Ovary (tissue), 9 donors: ENCODE results near the gene STAT5B. TPM values are rescaled to one million over a fixed set of nuclear protein-coding genes. Genes with fewer than 3 reads are reported as not detected.

ENCODE experiments used
- DNase-seq, 5 donors: peaks; one replicate each; pipeline ENCODE4 v3.0.0-alpha.2; 2019 to 2020
- H3K27ac ChIP-seq, 2 donors: fragments of 200-600 bp; one replicate each; pipeline versions ENCODE4 v1.5.1 to v1.8.0; 2019 to 2022
- H3K27me3 ChIP-seq: fragments of 200-600 bp; one replicate; pipeline ENCODE4 v1.8.0; 2022
- H3K36me3 ChIP-seq: fragments of 200-600 bp; sonication (generic); one replicate; pipeline ENCODE4 v1.5.1; 2019
- H3K4me1 ChIP-seq: one replicate; pipeline ENCODE4 v1.8.1; 2013; ENCODE audit warnings: mild to moderate bottlenecking, moderate library complexity; ENCODE audit not compliant: insufficient read depth
- H3K4me3 ChIP-seq: fragments of 200-600 bp; sonication (generic); one replicate; pipeline ENCODE4 v1.5.1; 2017
- H3K9me3 ChIP-seq, 2 donors: fragments of 200-600 bp in 1 of 2; sonication (generic) in 1 of 2; one replicate each; pipeline versions ENCODE4 v1.5.1 to v1.8.1; 2013 to 2019; ENCODE audit warnings: mild to moderate bottlenecking in 1 of 2, moderate library complexity in 1 of 2
- EP300 ChIP-seq: sonication (generic); formaldehyde crosslinking; IDR thresholded peaks from one replicate; pipeline ENCODE4 v1.6.1; 2017; ENCODE audit warnings: antibody characterized with exemption
- POLR2A ChIP-seq: fragments of 450-650 bp; IDR thresholded peaks from one replicate; pipeline ENCODE4 v1.6.1; 2017; ENCODE audit warnings: antibody characterized with exemption, mild to moderate bottlenecking, moderate library complexity
- WGBS, 3 donors: extraction: QIAGEN DNeasy Blood & Tissue Kit in 1 of 3; methylation state at CpG; one replicate each; pipeline versions ENCODE4 v1.1.5 to v1.1.7; 2013 to 2017; 5-methylcytosine and 5-hydroxymethylcytosine counted together
- intact Hi-C, 4 donors: fragments of 100-400 bp; cut with DNase I; formaldehyde crosslinking; loops; one replicate each; pipeline versions ENCODE4 v1.11.0 to v1.15.1; 2022 to 2023
- polyA plus RNA-seq, 2 donors: library from polyadenylated mRNA; stranded (reverse); fragments of 200-250 nt in 1 of 2; fragments of 350-450 nt in 1 of 2; fragmentation: Illumina TruSeq in 1 of 2; extraction: RNeasy Lipid Tissue Mini Kit (QIAGEN cat#74804) in 1 of 2; gene quantifications; one replicate each; pipeline ENCODE4 v1.2.3, GENCODE V29; 2013 to 2014
- total RNA-seq, 7 donors: library from RNA; depleted of rRNA in 2 of 7; stranded (reverse); fragments of >200 nt in 2 of 7; fragmentation: NEBNext Ultra II Directional in 3 of 7; extraction: Animal tissue kit (Norgen Biotek cat#: 25700) in 3 of 7; gene quantifications; one replicate each; pipeline versions ENCODE4 v1.1.0 to v1.2.4, GENCODE V29; 2016 to 2023
- TF ChIP-seq, protein P1 (sequence below), 3 donors: fragments of 450-650 bp in 2 of 3; fragments of 200-600 bp in 1 of 3; IDR thresholded peaks; one replicate each; pipeline versions ENCODE4 v1.5.1 to v1.8.0; 2016 to 2022; ENCODE audit warnings: antibody characterized with exemption in 3 of 3, mild to moderate bottlenecking in 1 of 3
- donor health status: DM: no; HTN: no; CAD: no; lungs with moderate emphysema.
- donor health status: DM: no; HTN: no; CAD: no.
- donor health status: Bipolar disorder and iron deficiency.
- donor health status: DM: yes; HTN: yes; CAD: no.
- donor health status: DM: no; HTN: no; CAD: no.
- donor health status: DM: yes; HTN: yes; CAD: no.

Gene STAT5B
- total and polyA plus RNA-seq, 9 donors, result 66.1 to 176 (median 108) TPM

DNA sequence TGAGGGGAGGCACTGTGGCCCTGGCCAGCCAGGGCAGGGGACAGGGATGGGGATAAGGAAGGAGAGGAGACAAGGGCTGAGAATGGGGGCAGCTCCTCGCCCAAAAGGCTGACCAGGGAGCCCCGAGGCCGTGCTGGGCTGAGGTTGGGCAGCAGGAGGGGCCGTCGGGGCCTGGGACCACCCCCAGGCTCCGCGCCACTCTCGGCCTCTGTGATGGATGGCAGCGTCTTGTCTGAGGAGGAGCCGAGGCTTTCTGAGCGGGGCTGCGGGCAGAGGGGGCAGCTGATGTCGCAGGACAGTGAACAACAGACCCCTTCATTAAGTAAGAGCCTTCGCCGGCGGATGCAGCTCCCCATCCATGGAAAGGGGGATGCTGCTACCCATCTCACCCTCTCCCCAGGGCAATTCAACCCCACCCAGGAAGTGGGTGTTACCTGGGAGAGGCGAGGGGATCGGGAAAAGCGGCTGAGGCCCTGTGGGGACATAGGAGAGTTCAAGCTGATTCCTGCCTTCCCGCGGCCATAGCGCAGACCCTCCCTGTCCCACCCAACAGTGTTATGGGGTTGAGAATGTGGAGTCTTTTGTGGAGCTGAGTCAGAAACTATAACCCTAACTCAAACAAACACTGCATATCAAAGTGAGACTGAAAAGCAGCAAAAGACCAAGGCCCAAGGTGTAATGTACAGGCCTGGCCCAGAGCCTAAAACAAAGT is 112.3 kb downstream of the STAT5B start:
- H3K9me3 ChIP-seq, result no peaks in the 10 kb centered on the region
- intact Hi-C loops, result no loop called here
- H3K36me3 ChIP-seq, result no peaks in the 10 kb centered on the region
- TF ChIP-seq, protein P1, sequence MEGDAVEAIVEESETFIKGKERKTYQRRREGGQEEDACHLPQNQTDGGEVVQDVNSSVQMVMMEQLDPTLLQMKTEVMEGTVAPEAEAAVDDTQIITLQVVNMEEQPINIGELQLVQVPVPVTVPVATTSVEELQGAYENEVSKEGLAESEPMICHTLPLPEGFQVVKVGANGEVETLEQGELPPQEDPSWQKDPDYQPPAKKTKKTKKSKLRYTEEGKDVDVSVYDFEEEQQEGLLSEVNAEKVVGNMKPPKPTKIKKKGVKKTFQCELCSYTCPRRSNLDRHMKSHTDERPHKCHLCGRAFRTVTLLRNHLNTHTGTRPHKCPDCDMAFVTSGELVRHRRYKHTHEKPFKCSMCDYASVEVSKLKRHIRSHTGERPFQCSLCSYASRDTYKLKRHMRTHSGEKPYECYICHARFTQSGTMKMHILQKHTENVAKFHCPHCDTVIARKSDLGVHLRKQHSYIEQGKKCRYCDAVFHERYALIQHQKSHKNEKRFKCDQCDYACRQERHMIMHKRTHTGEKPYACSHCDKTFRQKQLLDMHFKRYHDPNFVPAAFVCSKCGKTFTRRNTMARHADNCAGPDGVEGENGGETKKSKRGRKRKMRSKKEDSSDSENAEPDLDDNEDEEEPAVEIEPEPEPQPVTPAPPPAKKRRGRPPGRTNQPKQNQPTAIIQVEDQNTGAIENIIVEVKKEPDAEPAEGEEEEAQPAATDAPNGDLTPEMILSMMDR (IDR thresholded peaks at IDR 0.05), result no peak
- TF ChIP-seq EP300 (no peak), POLR2A (no peak)
- DNase-seq, result no peak
- no peak overlapping the region for H3K4me3 ChIP-seq
- H3K27me3 ChIP-seq, result no peaks in the 10 kb centered on the region
- no peaks in the 10 kb centered on the region for H3K4me1 ChIP-seq
- H3K27ac ChIP-seq, result no peak overlapping the region
- 52 to 61% (median 56%) methylated on average over 22 of the region's 22 CpGs for WGBS, 3 donors

DNA sequence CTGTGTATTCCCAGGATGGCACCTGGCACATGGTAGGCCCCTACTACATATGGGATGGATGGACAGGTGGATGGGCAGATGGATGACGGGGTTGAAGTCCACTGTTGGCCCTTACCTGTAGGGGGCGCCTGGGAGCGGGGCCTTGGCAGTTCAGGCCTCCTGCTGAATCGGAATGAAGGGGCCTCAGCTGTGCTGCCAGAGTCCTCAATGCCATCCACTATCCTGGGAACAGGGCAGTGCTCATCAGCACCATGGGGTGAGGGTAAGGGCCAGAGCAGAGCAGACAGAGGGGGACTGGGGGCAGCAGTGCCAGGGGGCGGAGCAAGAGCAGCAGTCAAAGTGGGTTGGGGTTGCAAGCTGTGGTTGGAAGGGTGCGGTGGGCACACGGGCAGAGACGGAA is 113.1 kb downstream of the STAT5B start:
- 57 to 59% (median 59%) methylated on average over 8 of the region's 8 CpGs for WGBS, 3 donors
- no peaks in the 10 kb centered on the region for H3K9me3 ChIP-seq

DNA sequence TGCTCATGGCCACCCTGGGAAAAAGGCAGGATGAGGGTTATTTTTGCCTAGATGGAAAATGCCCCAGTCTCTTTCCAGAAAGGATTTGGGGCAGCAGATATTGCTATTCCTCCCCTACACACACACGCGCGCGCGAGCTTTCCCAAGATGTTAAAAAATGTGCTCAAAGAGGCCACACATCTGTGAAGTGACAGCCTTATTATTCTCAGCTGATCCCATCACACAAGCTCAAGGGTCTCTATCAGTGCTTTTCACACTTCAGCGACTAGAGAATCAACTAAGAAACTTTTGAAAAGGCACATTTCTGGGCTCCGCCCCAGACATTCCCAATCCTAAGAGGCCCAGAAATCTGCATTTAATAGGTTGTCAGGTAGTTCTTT is 115.7 kb downstream of the STAT5B start:
- H3K9me3 ChIP-seq, result no peaks in the 10 kb centered on the region
- H3K27me3 ChIP-seq, result no peaks in the 10 kb centered on the region
- no peak for TF ChIP-seq POLR2A
- no peak for TF ChIP-seq EP300
- TF ChIP-seq, protein P1 (IDR thresholded peaks at IDR 0.05), result no peak
- intact Hi-C loops, result no loop called here
- H3K4me1 ChIP-seq, result no peaks in the 10 kb centered on the region
- no peak overlapping the region for H3K27ac ChIP-seq
- no peak overlapping the region for H3K4me3 ChIP-seq
- 84 to 88% (median 86%) methylated on average over 7 of the region's 7 CpGs for WGBS, 3 donors
- no peaks in the 10 kb centered on the region for H3K36me3 ChIP-seq
- no peak for DNase-seq

More for the DNA sequence above, 113.1 kb downstream of the STAT5B start:
- no peak for DNase-seq
- intact Hi-C loops, result no loop called here
- Histone ChIP-seq H3K27ac (no peak overlapping the region), H3K36me3 (no peaks in the 10 kb centered on the region), H3K4me3 (no peak overlapping the region), H3K4me1 (no peaks in the 10 kb centered on the region), H3K27me3 (no peaks in the 10 kb centered on the region)
- TF ChIP-seq, protein P1 (IDR thresholded peaks at IDR 0.05), result no peak
- no peak for TF ChIP-seq POLR2A
- no peak for TF ChIP-seq EP300

DNA sequence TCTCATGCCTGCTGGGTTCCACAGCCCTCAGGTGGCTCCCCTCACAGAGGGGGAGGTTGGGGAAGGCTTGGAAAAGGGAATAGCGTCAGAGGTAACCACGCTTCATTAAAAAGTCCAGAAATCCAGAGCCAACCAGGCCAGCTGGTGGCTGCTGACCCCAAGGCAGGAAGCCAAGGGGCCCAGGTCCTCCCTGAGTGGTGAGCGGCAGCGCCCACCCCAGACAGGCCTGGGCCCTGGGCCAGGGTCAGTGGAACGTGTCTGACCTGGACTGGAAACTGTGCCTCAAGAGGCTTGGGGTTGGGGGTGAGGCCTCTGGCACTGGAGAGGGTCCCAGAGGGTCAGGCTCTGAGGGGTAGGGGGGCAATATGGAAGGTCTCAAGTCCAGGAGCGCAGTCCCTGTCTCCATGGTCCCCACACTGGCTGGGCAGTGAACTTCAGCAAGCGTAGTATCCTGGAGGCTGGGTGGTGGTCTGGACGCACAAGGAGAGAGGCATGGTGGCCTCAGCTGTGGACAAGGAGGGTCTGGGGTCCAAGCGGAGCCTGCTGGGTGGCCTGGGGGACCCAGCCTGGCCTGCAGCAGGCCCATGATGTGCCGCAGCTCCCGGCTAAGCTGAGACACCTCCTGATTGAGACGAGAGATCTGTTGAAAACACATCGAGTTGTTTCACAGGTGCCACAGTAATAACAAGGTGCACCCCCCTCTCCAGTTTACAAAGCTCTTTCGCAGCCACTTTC is 116.2 kb downstream of the STAT5B start:
- peaks cover 2% of the 10 kb centered on the region for H3K4me1 ChIP-seq
- no peak for DNase-seq
- H3K27ac ChIP-seq, result no peak overlapping the region
- no peak overlapping the region for H3K4me3 ChIP-seq
- no peaks in the 10 kb centered on the region for H3K36me3 ChIP-seq
- TF ChIP-seq POLR2A, result no peak
- TF ChIP-seq EP300, result no peak
- H3K9me3 ChIP-seq, result no peaks in the 10 kb centered on the region
- 59 to 62% (median 60%) methylated on average over 14 of the region's 14 CpGs for WGBS, 3 donors
- H3K27me3 ChIP-seq, result no peaks in the 10 kb centered on the region
- intact Hi-C loops, result no loop called here

DNA sequence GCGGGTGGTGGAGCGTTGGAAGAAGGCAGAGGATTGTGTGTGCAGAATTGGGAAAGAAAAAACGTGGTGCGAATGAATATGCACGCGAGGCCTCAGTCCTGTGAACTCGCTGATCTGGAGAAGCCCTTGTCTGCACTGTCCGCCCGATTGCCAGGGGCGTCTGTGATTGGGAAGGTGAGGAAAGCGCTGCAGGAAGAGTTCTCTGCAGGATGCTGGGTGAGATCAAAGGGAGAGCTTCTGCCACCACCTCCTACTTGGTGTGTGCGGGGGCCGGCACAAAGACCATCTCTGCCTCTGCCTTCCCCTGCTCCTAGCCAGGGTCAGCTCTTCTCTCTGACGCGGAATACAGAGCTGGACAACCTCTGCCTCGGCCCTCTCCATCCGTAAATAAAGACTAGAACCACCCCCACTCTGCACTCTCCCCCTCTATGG is 120.6 kb downstream of the STAT5B start:
- H3K4me3 ChIP-seq, result peak overlapping the region; percentile 94
- no peak overlapping the region for H3K27ac ChIP-seq
- TF ChIP-seq POLR2A, result no peak
- no peak for TF ChIP-seq EP300
- TF ChIP-seq, protein P1 (IDR thresholded peaks at IDR 0.05), result no peak
- H3K36me3 ChIP-seq, result no peaks in the 10 kb centered on the region
- intact Hi-C loops, result no loop called here
- no peaks in the 10 kb centered on the region for H3K9me3 ChIP-seq
- 18 to 25% (median 21%) methylated on average over 17 of the region's 17 CpGs for WGBS, 3 donors
- H3K4me1 ChIP-seq, result peaks cover 5% of the 10 kb centered on the region
- H3K27me3 ChIP-seq, result no peaks in the 10 kb centered on the region
- DNase-seq, result no peak
